Esophagus muscularis mucosa (tissue), 4 donors: Measurements from ENCODE around the gene SLC39A2.

Source experiments
- CTCF ChIP-seq, 3 experiments: fragments of 200-600 bp in 2 of 3; fragments of 450-650 bp in 1 of 3; sonication (generic) in 2 of 3; IDR thresholded peaks; one replicate each; pipeline ENCODE4 v1.5.1; 2017 to 2019; ENCODE audit warnings: antibody characterized with exemption in 3 of 3, mild to moderate bottlenecking in 2 of 3, moderate library complexity in 1 of 3
- EP300 ChIP-seq: sonication (generic); formaldehyde crosslinking; IDR thresholded peaks from one replicate; pipeline ENCODE4 v1.6.1; 2017; ENCODE audit warnings: antibody characterized with exemption
- POLR2A ChIP-seq: fragments of 450-650 bp; IDR thresholded peaks from one replicate; pipeline ENCODE4 v1.6.1; 2017; ENCODE audit warnings: antibody characterized with exemption, moderate library complexity, mild to moderate bottlenecking, low read depth
- POLR2AphosphoS5 ChIP-seq, 2 donors: sonication (generic); formaldehyde crosslinking; IDR thresholded peaks; one replicate each; pipeline ENCODE4 v1.6.1; 2017; ENCODE audit warnings: antibody characterized with exemption in 2 of 2

GRCh38 chr14:20969336-20969735, 29.8 kb upstream of the SLC39A2 start:
- TF ChIP-seq POLR2A (no peak), CTCF (IDR thresholded peaks at IDR 0.05) (no peak), EP300 (no peak), POLR2AphosphoS5 (IDR thresholded peaks at IDR 0.05) (no peak)
